SH-SY5Y (cell line): ENCODE measurements around the gene HCFC1.

Source experiments
- GATA2 ChIP-seq: IDR thresholded peaks from 2 replicates; pipeline ENCODE4 v1.6.1; 2011; ENCODE audit warnings: mild to moderate bottlenecking, low read depth, low read length
- GATA3 ChIP-seq: IDR thresholded peaks from 2 replicates; pipeline ENCODE4 v1.6.1; 2011; ENCODE audit warnings: low read depth, mild to moderate bottlenecking, low read length, moderate library complexity

- TF ChIP-seq GATA2, result no peak
- TF ChIP-seq GATA3, result no peak
These were observed 57.9 kb downstream of the HCFC1 start for GRCh38 chrX:153913701-153914100.
